Endothelial cell of umbilical vein (primary cell): ENCODE measurements around the gene UIMC1.

Experiments
- EZH2 ChIP-seq: IDR thresholded peaks from 2 replicates; pipeline ENCODE4 v1.6.1; 2012; ENCODE audit warnings: borderline replicate concordance, low read depth, mild to moderate bottlenecking, moderate library complexity, low read length, inconsistent platforms; ENCODE audit not compliant: severe bottlenecking
- TF ChIP-seq, protein P1 (sequence below), 2 donors: IDR thresholded peaks; 1 replicate in 1 of 2; 2 replicates in 1 of 2; pipeline ENCODE4 v1.5.1; 2011; ENCODE audit warnings: low read length in 2 of 2, mild to moderate bottlenecking in 2 of 2, moderate library complexity in 2 of 2, control low read depth in 1 of 2, inconsistent platforms in 1 of 2, low read depth in 1 of 2; ENCODE audit not compliant: insufficient read depth in 1 of 2; ENCODE audit errors: extremely low read depth in 1 of 2

DNA sequence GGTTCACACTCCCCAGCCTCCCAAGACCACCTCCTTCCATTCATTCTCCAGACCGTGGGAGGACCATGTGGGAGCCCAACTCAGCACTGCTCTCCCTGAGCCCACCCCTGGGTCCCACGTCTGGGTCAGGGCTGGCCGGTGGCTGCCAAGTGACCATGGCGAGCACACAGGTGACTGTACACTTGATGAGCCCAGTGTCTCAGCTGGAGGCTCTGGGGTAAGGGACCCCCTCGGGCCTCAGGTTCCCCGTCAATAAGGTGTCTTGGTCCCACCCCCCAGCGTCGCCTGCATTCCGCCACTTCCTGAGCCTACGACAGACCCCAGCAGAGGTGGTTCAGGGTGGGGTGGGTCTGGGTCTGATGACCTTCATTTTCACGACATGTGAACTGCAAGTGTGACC, 146.2 kb downstream of the UIMC1 start:
- TF ChIP-seq EZH2 = no peak
- TF ChIP-seq, protein P1, sequence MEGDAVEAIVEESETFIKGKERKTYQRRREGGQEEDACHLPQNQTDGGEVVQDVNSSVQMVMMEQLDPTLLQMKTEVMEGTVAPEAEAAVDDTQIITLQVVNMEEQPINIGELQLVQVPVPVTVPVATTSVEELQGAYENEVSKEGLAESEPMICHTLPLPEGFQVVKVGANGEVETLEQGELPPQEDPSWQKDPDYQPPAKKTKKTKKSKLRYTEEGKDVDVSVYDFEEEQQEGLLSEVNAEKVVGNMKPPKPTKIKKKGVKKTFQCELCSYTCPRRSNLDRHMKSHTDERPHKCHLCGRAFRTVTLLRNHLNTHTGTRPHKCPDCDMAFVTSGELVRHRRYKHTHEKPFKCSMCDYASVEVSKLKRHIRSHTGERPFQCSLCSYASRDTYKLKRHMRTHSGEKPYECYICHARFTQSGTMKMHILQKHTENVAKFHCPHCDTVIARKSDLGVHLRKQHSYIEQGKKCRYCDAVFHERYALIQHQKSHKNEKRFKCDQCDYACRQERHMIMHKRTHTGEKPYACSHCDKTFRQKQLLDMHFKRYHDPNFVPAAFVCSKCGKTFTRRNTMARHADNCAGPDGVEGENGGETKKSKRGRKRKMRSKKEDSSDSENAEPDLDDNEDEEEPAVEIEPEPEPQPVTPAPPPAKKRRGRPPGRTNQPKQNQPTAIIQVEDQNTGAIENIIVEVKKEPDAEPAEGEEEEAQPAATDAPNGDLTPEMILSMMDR (IDR thresholded peaks at IDR 0.05; ENCODE audit: extremely low read depth in 1 of 2, insufficient read depth in 1 of 2, low read depth in 1 of 2, low read length in 2 of 2) = no peak
